ENCODE results near the gene GJB2.

The GJB2 gene

GRCh38 chr13:20142023-20142926, 50.5 kb downstream of the GJB2 start:
- no peaks in the 10 kb centered on the region for H3K9me3 ChIP-seq (ENCODE audit: low read depth, low read length)
- H3K4me3 ChIP-seq: no peak overlapping the region
- no peaks in the 10 kb centered on the region for H3K36me3 ChIP-seq (ENCODE audit: insufficient read depth, low read length)
- DNase-seq (ENCODE audit: low read depth, low spot score): no peak
- no peak overlapping the region for H3K27ac ChIP-seq
- no peak overlapping the region for H3K9ac ChIP-seq (ENCODE audit: insufficient read length)
- TF ChIP-seq EZH2 (IDR thresholded peaks at IDR 0.05): no peak
- no peak for TF ChIP-seq POLR2AphosphoS5 (IDR thresholded peaks at IDR 0.05; ENCODE audit: borderline replicate concordance, low read depth, low read length)
- TF ChIP-seq FOXP2 (optimal IDR thresholded peaks at IDR 0.05; ENCODE audit: control extremely low read depth, extremely low read length, insufficient read depth): no peak

- Histone ChIP-seq H3K9ac (ENCODE audit: insufficient read length) (no peak overlapping the region), H3K27ac (no peak overlapping the region), H3K4me3 (no peak overlapping the region), H3K9me3 (ENCODE audit: low read depth, low read length) (no peaks in the 10 kb centered on the region), H3K36me3 (ENCODE audit: insufficient read depth, low read length) (no peaks in the 10 kb centered on the region)
- no peak for DNase-seq (ENCODE audit: low read depth, low spot score)
- TF ChIP-seq POLR2AphosphoS5 (IDR thresholded peaks at IDR 0.05; ENCODE audit: borderline replicate concordance, low read depth, low read length): no peak
- TF ChIP-seq EZH2 (IDR thresholded peaks at IDR 0.05): no peak
- TF ChIP-seq FOXP2 (optimal IDR thresholded peaks at IDR 0.05; ENCODE audit: control extremely low read depth, extremely low read length, insufficient read depth): no peak
Observed at GRCh38 chr13:20141238-20142022, 51.3 kb downstream of the GJB2 start.

GRCh38 chr13:20140487-20140886, 52.3 kb downstream of the GJB2 start:
- no peak overlapping the region for H3K9ac ChIP-seq (ENCODE audit: insufficient read length)
- H3K27ac ChIP-seq: no peak overlapping the region
- TF ChIP-seq FOXP2 (optimal IDR thresholded peaks at IDR 0.05; ENCODE audit: control extremely low read depth, extremely low read length, insufficient read depth): no peak
- TF ChIP-seq EZH2 (IDR thresholded peaks at IDR 0.05): no peak
- TF ChIP-seq POLR2AphosphoS5 (IDR thresholded peaks at IDR 0.05; ENCODE audit: borderline replicate concordance, low read depth, low read length): no peak
- no peaks in the 10 kb centered on the region for H3K36me3 ChIP-seq (ENCODE audit: insufficient read depth, low read length)
- H3K9me3 ChIP-seq (ENCODE audit: low read depth, low read length): no peaks in the 10 kb centered on the region
- no peak overlapping the region for H3K4me3 ChIP-seq
- no peak for DNase-seq (ENCODE audit: low read depth, low spot score)

- H3K9me3 ChIP-seq (ENCODE audit: low read depth, low read length): no peaks in the 10 kb centered on the region
- TF ChIP-seq EZH2 (IDR thresholded peaks at IDR 0.05) (no peak), FOXP2 (optimal IDR thresholded peaks at IDR 0.05; ENCODE audit: control extremely low read depth, extremely low read length, insufficient read depth) (no peak), POLR2AphosphoS5 (IDR thresholded peaks at IDR 0.05; ENCODE audit: borderline replicate concordance, low read depth, low read length) (no peak)
- no peak for DNase-seq (ENCODE audit: low read depth, low spot score)
- no peak overlapping the region for H3K9ac ChIP-seq (ENCODE audit: insufficient read length)
- no peaks in the 10 kb centered on the region for H3K36me3 ChIP-seq (ENCODE audit: insufficient read depth, low read length)
- no peak overlapping the region for H3K4me3 ChIP-seq
- no peak overlapping the region for H3K27ac ChIP-seq
Observed at GRCh38 chr13:20137875-20138274, 54.9 kb downstream of the GJB2 start.

Measured in SK-N-MC (cell line).